Dedifferentiated amniotic fluid mesenchymal stem cell (primary cell): Measurements from ENCODE around the gene OSBPL10.

Source experiments
- DNase-seq: peaks from one replicate; pipeline ENCODE4 v3.0.0-alpha.2; 2016; ENCODE audit errors: extremely low spot score

Gene OSBPL10

GRCh38 chr3:31615071-31615875, 365.8 kb downstream of the OSBPL10 start:
- DNase-seq, result no peak

GRCh38 chr3:31614162-31614921, 366.7 kb downstream of the OSBPL10 start:
- DNase-seq, result no peak

GRCh38 chr3:31613654-31614053, 367.4 kb downstream of the OSBPL10 start:
- DNase-seq, result no peak

GRCh38 chr3:31613177-31613576, 367.9 kb downstream of the OSBPL10 start:
- DNase-seq, result no peak
